ENCODE results near the gene DACH1.

DNA sequence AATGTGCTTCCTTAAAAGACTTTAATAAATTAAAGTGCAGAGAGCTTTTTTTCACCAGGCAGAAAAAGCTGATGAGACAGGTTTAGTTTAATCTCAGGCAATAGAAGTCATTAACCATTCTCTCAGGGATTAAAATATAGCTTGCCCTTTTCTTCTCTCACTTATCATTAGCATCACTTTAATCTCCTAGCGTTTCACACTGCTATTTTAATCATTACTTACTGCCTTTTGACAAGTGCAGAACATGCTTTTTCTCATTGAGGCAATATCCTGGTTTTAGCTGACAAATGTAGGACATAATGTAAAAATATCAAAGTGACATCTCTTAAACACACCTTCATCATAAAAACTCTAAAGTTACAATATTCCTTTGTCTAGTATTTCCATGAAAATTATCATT, 94.6 kb downstream of the DACH1 start:
- no peak for TF ChIP-seq POLR2A (IDR thresholded peaks at IDR 0.05)
- TF ChIP-seq, protein P1, sequence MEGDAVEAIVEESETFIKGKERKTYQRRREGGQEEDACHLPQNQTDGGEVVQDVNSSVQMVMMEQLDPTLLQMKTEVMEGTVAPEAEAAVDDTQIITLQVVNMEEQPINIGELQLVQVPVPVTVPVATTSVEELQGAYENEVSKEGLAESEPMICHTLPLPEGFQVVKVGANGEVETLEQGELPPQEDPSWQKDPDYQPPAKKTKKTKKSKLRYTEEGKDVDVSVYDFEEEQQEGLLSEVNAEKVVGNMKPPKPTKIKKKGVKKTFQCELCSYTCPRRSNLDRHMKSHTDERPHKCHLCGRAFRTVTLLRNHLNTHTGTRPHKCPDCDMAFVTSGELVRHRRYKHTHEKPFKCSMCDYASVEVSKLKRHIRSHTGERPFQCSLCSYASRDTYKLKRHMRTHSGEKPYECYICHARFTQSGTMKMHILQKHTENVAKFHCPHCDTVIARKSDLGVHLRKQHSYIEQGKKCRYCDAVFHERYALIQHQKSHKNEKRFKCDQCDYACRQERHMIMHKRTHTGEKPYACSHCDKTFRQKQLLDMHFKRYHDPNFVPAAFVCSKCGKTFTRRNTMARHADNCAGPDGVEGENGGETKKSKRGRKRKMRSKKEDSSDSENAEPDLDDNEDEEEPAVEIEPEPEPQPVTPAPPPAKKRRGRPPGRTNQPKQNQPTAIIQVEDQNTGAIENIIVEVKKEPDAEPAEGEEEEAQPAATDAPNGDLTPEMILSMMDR (IDR thresholded peaks at IDR 0.05): no peak

Data from lower leg skin (tissue), 3 donors.